HS-5 (cell line): ENCODE results near the gene ZRANB2.

Source experiments
- DNase-seq: peaks from one replicate; pipeline ENCODE4 v3.0.0-alpha.2; 2012; ENCODE audit warnings: low read depth

ZRANB2 gene

GRCh38 chr1:71068325-71069240, 12.3 kb downstream of the ZRANB2 start:
- DNase-seq, result no peak

- DNase-seq, result no peak
Observed at GRCh38 chr1:71054791-71055190, 26.0 kb downstream of the ZRANB2 start.

- DNase-seq, result no peak
Observed at GRCh38 chr1:71054281-71054731, 26.5 kb downstream of the ZRANB2 start.

GRCh38 chr1:71053758-71054157, 27.1 kb downstream of the ZRANB2 start:
- no peak for DNase-seq

- no peak for DNase-seq
Observed at GRCh38 chr1:71053146-71053545, 27.7 kb downstream of the ZRANB2 start.

GRCh38 chr1:71049951-71050598, 30.8 kb downstream of the ZRANB2 start:
- DNase-seq, result peak; percentile 64

GRCh38 chr1:71047635-71048607, 32.9 kb downstream of the ZRANB2 start, which contains the start of gene PTGER3:
TSS of gene PTGER3 (minus strand) at chr1:71047816. CDS start at chr1:71047577, 239 bp downstream.
- DNase-seq, result no peak

- no peak for DNase-seq
Observed at GRCh38 chr1:71046891-71047634, 33.8 kb downstream of the ZRANB2 start.

- DNase-seq, result no peak
Observed at GRCh38 chr1:71045463-71046028, 35.3 kb downstream of the ZRANB2 start.

- DNase-seq, result no peak
Observed at GRCh38 chr1:71044833-71045232, 36.0 kb downstream of the ZRANB2 start.

GRCh38 chr1:71043065-71043464, 37.8 kb downstream of the ZRANB2 start:
- DNase-seq, result no peak

GRCh38 chr1:71041806-71042205, 39.0 kb downstream of the ZRANB2 start:
- no peak for DNase-seq

- no peak for DNase-seq
Observed at GRCh38 chr1:71039661-71040262, 41.1 kb downstream of the ZRANB2 start.

GRCh38 chr1:71038942-71039341, 41.9 kb downstream of the ZRANB2 start:
- DNase-seq, result no peak

- DNase-seq, result no peak
Observed at GRCh38 chr1:71037829-71038620, 42.8 kb downstream of the ZRANB2 start.

GRCh38 chr1:71037066-71037465, 43.8 kb downstream of the ZRANB2 start:
- no peak for DNase-seq

GRCh38 chr1:71033136-71033535, 47.7 kb downstream of the ZRANB2 start:
- DNase-seq, result no peak

GRCh38 chr1:71031426-71031825, 49.4 kb downstream of the ZRANB2 start:
- no peak for DNase-seq

- no peak for DNase-seq
Observed at GRCh38 chr1:71030026-71030425, 50.8 kb downstream of the ZRANB2 start.

- DNase-seq, result no peak
Observed at GRCh38 chr1:71028981-71029380, 51.9 kb downstream of the ZRANB2 start.
